H1 (cell line): ENCODE data around the gene INPP4B. TPM values are rescaled to one million over a fixed set of nuclear protein-coding genes. Genes with fewer than 3 reads are reported as not detected.

Source experiments
- CTCF ChIA-PET: fragments of 300-600 bp; sonication (Branson Sonifier 250); formaldehyde crosslinking; loops from one replicate; lab custom pipeline; 2021; ENCODE audit not compliant: partially characterized antibody; lab: Charles Lee
- POLR2A ChIA-PET: fragments of 300-600 bp; sonication (Branson Sonifier 250); formaldehyde crosslinking; loops from one replicate; lab custom pipeline; 2021; ENCODE audit warnings: inconsistent platforms; ENCODE audit not compliant: partially characterized antibody; lab: Charles Lee
- DNase-seq, 2 experiments: peaks; one replicate each; pipeline versions ENCODE4 v3.0.0 to v3.0.0-alpha.2; 2010 to 2022; ENCODE audit warnings: low spot score in 2 of 2, low read depth in 1 of 2, mixed read lengths in 1 of 2
- FAIRE-seq: peaks from 2 replicates; lab custom pipeline; 2011; peaks lifted over from hg19 to GRCh38; lab: Jason Lieb, UNC
- H2AFZ ChIP-seq: 2 replicates; pipeline ENCODE4 v1.8.1; 2012; ENCODE audit warnings: low read length, inconsistent platforms
- H2AK5ac ChIP-seq: 2 replicates; pipeline ENCODE4 v1.6.1; 2013; ENCODE audit warnings: low read depth, low read length
- H2BK120ac ChIP-seq: replicated peaks from 2 replicates; pipeline ENCODE3; 2013; ENCODE audit warnings: low read depth, low read length, inconsistent platforms
- H2BK12ac ChIP-seq: 2 replicates; pipeline ENCODE4 v1.6.1; 2013; ENCODE audit warnings: low read depth, low read length
- H2BK15ac ChIP-seq: 2 replicates; pipeline ENCODE4 v1.6.1; 2013; ENCODE audit warnings: low read length
- H2BK20ac ChIP-seq: 2 replicates; pipeline ENCODE4 v1.6.1; 2013; ENCODE audit warnings: low read length
- H2BK5ac ChIP-seq: 2 replicates; pipeline ENCODE4 v1.6.1; 2013; ENCODE audit warnings: low read depth, low read length
- H3K14ac ChIP-seq: 2 replicates; pipeline ENCODE4 v1.6.1; 2013; ENCODE audit warnings: inconsistent platforms; ENCODE audit not compliant: insufficient read length
- H3K18ac ChIP-seq: 2 replicates; pipeline ENCODE4 v1.6.1; 2013; ENCODE audit warnings: low read length; ENCODE audit errors: extremely low read depth
- H3K23ac ChIP-seq: 2 replicates; pipeline ENCODE4 v1.6.1; 2013; ENCODE audit warnings: inconsistent platforms; ENCODE audit not compliant: insufficient read length
- H3K23me2 ChIP-seq: 2 replicates; pipeline ENCODE4 v1.6.1; 2013; ENCODE audit warnings: low read depth, low read length
- H3K27ac ChIP-seq: 2 replicates; pipeline ENCODE4 v1.6.1; 2011; ENCODE audit warnings: low read depth, low read length, inconsistent platforms
- H3K27me3 ChIP-seq, 4 experiments: replicated peaks in 1 of 4; 1 replicate in 1 of 4; 2 replicates in 3 of 4; pipeline versions ENCODE4 v1.6.1 to v1.8.1; 2011 to 2013; ENCODE audit warnings: low read length in 3 of 4, mild to moderate bottlenecking in 3 of 4, inconsistent platforms in 2 of 4, mixed read lengths in 2 of 4, moderate library complexity in 1 of 4; ENCODE audit not compliant: control insufficient read depth in 3 of 4, insufficient read depth in 3 of 4; ENCODE audit errors: extremely low read depth in 1 of 4
- H3K36me3 ChIP-seq, 4 experiments: 2 replicates each; pipeline versions ENCODE4 v1.6.1 to v1.8.1; 2011 to 2013; ENCODE audit warnings: mild to moderate bottlenecking in 4 of 4, low read length in 3 of 4, moderate library complexity in 2 of 4, control low read depth in 1 of 4, inconsistent platforms in 1 of 4; ENCODE audit not compliant: insufficient read depth in 4 of 4, control insufficient read depth in 2 of 4
- H3K4ac ChIP-seq: replicated peaks from 2 replicates; pipeline ENCODE3; 2013; ENCODE audit warnings: low read length, low read depth, mixed read lengths, inconsistent platforms; ENCODE audit not compliant: insufficient read length
- H3K4me1 ChIP-seq, 4 experiments: replicated peaks in 1 of 4; 1 replicate in 1 of 4; 2 replicates in 3 of 4; pipeline versions ENCODE4 v1.6.1 to v1.8.1; 2011 to 2013; ENCODE audit warnings: low read length in 3 of 4, inconsistent platforms in 2 of 4, mixed read lengths in 1 of 4; ENCODE audit not compliant: insufficient read depth in 4 of 4, control insufficient read depth in 3 of 4
- H3K4me2 ChIP-seq, 2 experiments: 2 replicates each; pipeline versions ENCODE4 v1.6.1 to v1.8.1; 2011 to 2013; ENCODE audit warnings: low read depth in 2 of 2, low read length in 2 of 2, control low read depth in 1 of 2, inconsistent platforms in 1 of 2, mild to moderate bottlenecking in 1 of 2; ENCODE audit not compliant: insufficient read depth in 1 of 2
- H3K4me3 ChIP-seq, 4 experiments: fragments of 200-600, 300-600 bp in 1 of 4; sonication (generic), shearing (Covaris generic), sonication (Bioruptor Twin) in 1 of 4; 2 replicates each; pipeline versions ENCODE4 v1.5.1 to v1.8.1; 2011 to 2016; ENCODE audit warnings: low read length in 4 of 4, low read depth in 3 of 4, control low read depth in 2 of 4, inconsistent platforms in 2 of 4, mild to moderate bottlenecking in 2 of 4, mixed read lengths in 1 of 4, moderate library complexity in 1 of 4; ENCODE audit not compliant: insufficient read depth in 2 of 4; ENCODE audit errors: extremely low read depth in 1 of 4
- H3K56ac ChIP-seq: replicated peaks from 2 replicates; pipeline ENCODE3; 2013; ENCODE audit warnings: low read depth, mild to moderate bottlenecking, mixed read lengths, low read length, inconsistent platforms; ENCODE audit not compliant: insufficient read length
- H3K79me1 ChIP-seq: 2 replicates; pipeline ENCODE4 v1.6.1; 2013; ENCODE audit warnings: low read depth, low read length, control low read depth
- H3K79me2 ChIP-seq, 2 experiments: 2 replicates each; pipeline versions ENCODE4 v1.6.1 to v1.8.1; 2012 to 2013; ENCODE audit warnings: low read length in 2 of 2, mild to moderate bottlenecking in 2 of 2, inconsistent platforms in 1 of 2; ENCODE audit not compliant: insufficient read depth in 2 of 2, control insufficient read depth in 1 of 2
- H3K9ac ChIP-seq, 4 experiments: replicated peaks in 1 of 4; 1 replicate in 1 of 4; 2 replicates in 3 of 4; pipeline versions ENCODE4 v1.6.1 to v1.8.1; 2011 to 2013; ENCODE audit warnings: low read depth in 3 of 4, low read length in 3 of 4, control low read depth in 2 of 4, mild to moderate bottlenecking in 2 of 4, moderate library complexity in 2 of 4, inconsistent platforms in 1 of 4; ENCODE audit errors: extremely low read depth in 1 of 4
- H3K9me3 ChIP-seq, 2 experiments: 2 replicates each; pipeline versions ENCODE4 v1.6.1 to v1.8.1; 2012 to 2013; ENCODE audit warnings: mild to moderate bottlenecking in 2 of 2, moderate library complexity in 2 of 2, control low read depth in 1 of 2, inconsistent platforms in 1 of 2, low read depth in 1 of 2, low read length in 1 of 2, mixed read lengths in 1 of 2; ENCODE audit not compliant: insufficient read depth in 2 of 2
- H4K20me1 ChIP-seq, 2 experiments: replicated peaks in 1 of 2; 2 replicates each; pipeline versions ENCODE3 to v1.8.1; 2011 to 2013; ENCODE audit warnings: inconsistent platforms in 2 of 2, low read length in 2 of 2, mild to moderate bottlenecking in 1 of 2; ENCODE audit not compliant: insufficient read depth in 2 of 2, control insufficient read depth in 1 of 2
- H4K5ac ChIP-seq: 2 replicates; pipeline ENCODE4 v1.6.1; 2013; ENCODE audit warnings: low read length, low read depth, mixed read lengths, inconsistent platforms; ENCODE audit not compliant: insufficient read length
- H4K8ac ChIP-seq: 2 replicates; pipeline ENCODE4 v1.8.0; 2013; ENCODE audit warnings: mild to moderate bottlenecking, moderate library complexity, low read length, inconsistent platforms; ENCODE audit not compliant: insufficient read depth; ENCODE audit errors: extremely low read depth
- H4K91ac ChIP-seq: replicated peaks from 2 replicates; pipeline ENCODE3; 2013; ENCODE audit warnings: low read length, mixed read lengths, inconsistent platforms; ENCODE audit not compliant: insufficient read length
- BRCA1 ChIP-seq: IDR thresholded peaks from 2 replicates; pipeline ENCODE4 v1.6.1; 2012; ENCODE audit warnings: low read depth, low read length, improper control_type of control experiment
- CTBP2 ChIP-seq: IDR thresholded peaks from 2 replicates; pipeline ENCODE4 v1.7.0; 2011; ENCODE audit warnings: borderline replicate concordance, mild to moderate bottlenecking, moderate library complexity, mixed read lengths, low read length; ENCODE audit not compliant: insufficient read depth, insufficient read length
- EGR1 ChIP-seq: IDR thresholded peaks from 2 replicates; pipeline ENCODE4 v1.6.1; 2011; ENCODE audit warnings: low read depth, low read length, borderline replicate concordance
- GTF2F1 ChIP-seq: IDR thresholded peaks from 2 replicates; pipeline ENCODE4 v1.6.1; 2012; ENCODE audit warnings: low read depth, low read length, improper control_type of control experiment, borderline replicate concordance
- KDM4A ChIP-seq: IDR thresholded peaks from one replicate; pipeline ENCODE4 v1.7.1; 2012; ENCODE audit warnings: low read depth, mild to moderate bottlenecking, moderate library complexity, low read length, inconsistent platforms; ENCODE audit not compliant: severe bottlenecking
- SP2 ChIP-seq: IDR thresholded peaks from 2 replicates; pipeline ENCODE4 v1.6.1; 2012; ENCODE audit warnings: mild to moderate bottlenecking, low read length, inconsistent platforms
- TAF7 ChIP-seq: optimal IDR thresholded peaks from 2 replicates; pipeline ENCODE3; 2011; ENCODE audit warnings: low read depth, mild to moderate bottlenecking, inconsistent platforms, low read length, moderate library complexity, borderline replicate concordance
- WGBS, 2 experiments: shearing (Covaris generic) in 1 of 2; methylation state at CpG; one replicate each; pipeline versions ENCODE4 v1.1.6 to v1.1.7; 2013 to 2015; ENCODE audit warnings: low lambda C conversion rate in 2 of 2, mixed read lengths in 2 of 2, inconsistent platforms in 1 of 2, low coverage in 1 of 2, missing lambda C conversion rate in 1 of 2; ENCODE audit not compliant: insufficient replicate concordance in 2 of 2, insufficient coverage in 1 of 2, insufficient read length in 1 of 2; ENCODE audit errors: extremely low coverage in 1 of 2, missing lambda C conversion rate in 1 of 2; 5-methylcytosine and 5-hydroxymethylcytosine counted together
- polyA plus RNA-seq, 7 experiments: library from polyadenylated mRNA; depleted of rRNA in 3 of 7; stranded (reverse) in 5 of 7; unstranded in 2 of 7; fragments of >200 nt in 5 of 7; fragments of 200-250 nt in 2 of 7; gene quantifications; 1 replicate in 5 of 7; 2 replicates in 1 of 7; 4 replicates in 1 of 7; pipeline versions ENCODE4 v1.2.1 to v1.2.3, GENCODE V29; 2011 to 2013; ENCODE audit warnings: missing spikeins in 2 of 7, mixed read lengths in 2 of 7
- total RNA-seq: library from RNA; stranded (reverse); fragmentation: NEBNext Ultra II Directional; extraction: Animal tissue kit (Norgen Biotek cat#: 25700); gene quantifications from 2 replicates; pipeline ENCODE4 v1.2.1, GENCODE V29; 2021

The INPP4B gene
- total and polyA plus RNA-seq, 2 of the 8 experiments (the other 6 are each of a cell fraction or from before 2014, with no cell fraction given) = 0.11 to 0.54 TPM

DNA sequence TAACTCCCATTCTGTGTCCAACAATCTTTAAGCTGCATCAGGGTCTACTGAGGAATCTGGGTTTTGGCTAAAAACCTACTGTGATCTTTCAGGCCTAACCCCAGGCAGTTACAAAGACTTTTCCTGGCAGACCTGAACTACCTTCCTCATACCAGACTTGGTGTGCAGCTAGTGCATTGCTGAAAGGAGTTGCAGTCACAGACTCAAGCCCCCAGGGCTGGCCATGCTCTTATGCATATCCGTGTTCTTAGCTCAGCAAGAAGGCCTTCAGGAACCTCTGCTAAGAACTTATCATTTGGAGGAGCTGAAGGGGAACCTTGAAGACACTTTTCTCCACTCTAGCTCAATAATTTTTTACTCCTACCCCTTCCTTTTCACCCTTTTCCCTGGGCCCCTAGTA lies 147.5 kb downstream of the INPP4B start:
- no peak overlapping the region for H3K4me2 ChIP-seq
- no peaks in the 10 kb centered on the region for H3K79me1 ChIP-seq
- H2BK5ac ChIP-seq = no peak overlapping the region
- H3K27ac ChIP-seq = no peak overlapping the region
- no peak overlapping the region for H3K18ac ChIP-seq
- H2BK12ac ChIP-seq = no peak overlapping the region
- H3K36me3 ChIP-seq = no peaks in the 10 kb centered on the region
- H2BK120ac ChIP-seq = no peak overlapping the region
- no peaks in the 10 kb centered on the region for H3K23me2 ChIP-seq
- no peak overlapping the region for H3K56ac ChIP-seq
- no peak overlapping the region for H3K9ac ChIP-seq
- H2BK20ac ChIP-seq = no peak overlapping the region
- H4K8ac ChIP-seq = no peak overlapping the region
- H3K9me3 ChIP-seq = no peaks in the 10 kb centered on the region
- H3K79me2 ChIP-seq = no peaks in the 10 kb centered on the region
- H2AFZ ChIP-seq = no peak overlapping the region
- no peak overlapping the region for H3K14ac ChIP-seq
- H3K4ac ChIP-seq = no peak overlapping the region
- H3K4me3 ChIP-seq = no peak overlapping the region
- H3K4me1 ChIP-seq = no peaks in the 10 kb centered on the region
- H3K23ac ChIP-seq = no peak overlapping the region
- H3K27me3 ChIP-seq = no peaks in the 10 kb centered on the region
- FAIRE-seq (no peak), DNase-seq (no peak)
- TF ChIP-seq BRCA1 (no peak), KDM4A (no peak), SP2 (no peak), GTF2F1 (no peak), CTBP2 (no peak), TAF7 (no peak), EGR1 (no peak)
- no peaks in the 10 kb centered on the region for H4K20me1 ChIP-seq
- H4K5ac ChIP-seq = no peak overlapping the region
- WGBS, 2 experiments = 95% methylated on average over 1 of the region's 1 CpG; no CpG with 5 or more reads in 1 of the 2 experiments
- H2BK15ac ChIP-seq = no peak overlapping the region
- H2AK5ac ChIP-seq = no peak overlapping the region
- no peak overlapping the region for H4K91ac ChIP-seq
- ChIA-PET POLR2A (no interaction called here), CTCF (interaction anchor here (1.1 to 1.4 kb wide), 2 partner anchors 17 to 416 kb away, joined by 3 to 5 read pairs; no protein-coding TSS in a partner anchor)
